BE2C (cell line): ENCODE data around the gene MSS51.

Experiments
- DNase-seq: peaks from one replicate; pipeline ENCODE4 v3.0.0-alpha.2; 2020
- H3K27me3 ChIP-seq: fragments of 250-450 bp; sonication (Bioruptor Pico); 2 replicates; pipeline ENCODE4 v1.5.1; 2020; ENCODE audit warnings: mild to moderate bottlenecking
- H3K36me3 ChIP-seq: fragments of 250-450 bp; sonication (Bioruptor Pico); 2 replicates; pipeline ENCODE4 v1.5.1; 2020; ENCODE audit warnings: mild to moderate bottlenecking
- H3K4me1 ChIP-seq: fragments of 250-450 bp; sonication (Bioruptor Pico); 2 replicates; pipeline ENCODE4 v1.5.1; 2020
- H3K4me3 ChIP-seq: 2 replicates; pipeline ENCODE4 v1.5.1; 2011; ENCODE audit warnings: low read depth, low read length
- H3K9me3 ChIP-seq: fragments of 250-450 bp; sonication (Bioruptor Pico); 2 replicates; pipeline ENCODE4 v1.5.1; 2020
- TF ChIP-seq, protein P1 (sequence below): IDR thresholded peaks from 2 replicates; pipeline ENCODE4 v1.5.1; 2012; ENCODE audit warnings: mild to moderate bottlenecking, low read depth, low read length

MSS51 gene

DNA sequence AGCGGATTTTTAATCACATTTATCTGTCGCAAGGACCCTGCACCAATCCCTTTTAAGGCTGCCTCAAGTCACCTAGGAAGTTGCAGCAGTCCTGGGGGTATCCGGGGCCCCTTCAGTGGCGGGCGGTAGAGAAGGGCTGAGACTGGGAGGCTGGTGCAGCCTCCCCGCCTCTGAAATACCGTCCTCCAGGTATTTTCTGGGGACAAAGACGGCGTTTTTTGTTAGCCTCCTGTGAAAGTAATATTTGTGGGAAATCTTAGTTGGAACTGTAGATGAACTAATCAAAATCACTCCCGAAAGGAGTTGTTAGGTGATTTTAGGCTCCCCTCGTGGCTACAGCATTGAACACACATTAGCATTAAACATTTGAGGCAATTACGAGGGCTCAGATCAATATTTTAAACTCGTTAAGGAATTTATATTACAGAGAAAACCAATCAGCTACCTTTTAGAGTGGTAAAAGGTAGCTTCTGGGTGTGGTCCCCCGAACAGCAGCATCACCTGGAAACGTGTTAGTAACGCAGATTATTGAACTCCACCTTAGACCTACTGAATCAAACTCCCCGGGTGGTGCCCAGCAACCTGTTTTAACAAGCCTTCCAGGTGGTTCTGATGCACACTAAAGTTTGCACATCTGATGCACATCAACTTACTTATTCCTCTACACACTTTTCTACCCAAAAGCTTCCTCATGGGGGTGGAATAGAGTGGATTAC, 19.0 kb downstream of the MSS51 start:
- Histone ChIP-seq H3K4me3 (peak overlapping the region; percentile 95), H3K9me3 (no peaks in the 10 kb centered on the region), H3K36me3 (no peaks in the 10 kb centered on the region), H3K4me1 (no peaks in the 10 kb centered on the region; the same call in 1 of the 2 replicates), H3K27me3 (no peaks in the 10 kb centered on the region)
- TF ChIP-seq, protein P1, sequence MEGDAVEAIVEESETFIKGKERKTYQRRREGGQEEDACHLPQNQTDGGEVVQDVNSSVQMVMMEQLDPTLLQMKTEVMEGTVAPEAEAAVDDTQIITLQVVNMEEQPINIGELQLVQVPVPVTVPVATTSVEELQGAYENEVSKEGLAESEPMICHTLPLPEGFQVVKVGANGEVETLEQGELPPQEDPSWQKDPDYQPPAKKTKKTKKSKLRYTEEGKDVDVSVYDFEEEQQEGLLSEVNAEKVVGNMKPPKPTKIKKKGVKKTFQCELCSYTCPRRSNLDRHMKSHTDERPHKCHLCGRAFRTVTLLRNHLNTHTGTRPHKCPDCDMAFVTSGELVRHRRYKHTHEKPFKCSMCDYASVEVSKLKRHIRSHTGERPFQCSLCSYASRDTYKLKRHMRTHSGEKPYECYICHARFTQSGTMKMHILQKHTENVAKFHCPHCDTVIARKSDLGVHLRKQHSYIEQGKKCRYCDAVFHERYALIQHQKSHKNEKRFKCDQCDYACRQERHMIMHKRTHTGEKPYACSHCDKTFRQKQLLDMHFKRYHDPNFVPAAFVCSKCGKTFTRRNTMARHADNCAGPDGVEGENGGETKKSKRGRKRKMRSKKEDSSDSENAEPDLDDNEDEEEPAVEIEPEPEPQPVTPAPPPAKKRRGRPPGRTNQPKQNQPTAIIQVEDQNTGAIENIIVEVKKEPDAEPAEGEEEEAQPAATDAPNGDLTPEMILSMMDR, result no peak
- no peak for DNase-seq

DNA sequence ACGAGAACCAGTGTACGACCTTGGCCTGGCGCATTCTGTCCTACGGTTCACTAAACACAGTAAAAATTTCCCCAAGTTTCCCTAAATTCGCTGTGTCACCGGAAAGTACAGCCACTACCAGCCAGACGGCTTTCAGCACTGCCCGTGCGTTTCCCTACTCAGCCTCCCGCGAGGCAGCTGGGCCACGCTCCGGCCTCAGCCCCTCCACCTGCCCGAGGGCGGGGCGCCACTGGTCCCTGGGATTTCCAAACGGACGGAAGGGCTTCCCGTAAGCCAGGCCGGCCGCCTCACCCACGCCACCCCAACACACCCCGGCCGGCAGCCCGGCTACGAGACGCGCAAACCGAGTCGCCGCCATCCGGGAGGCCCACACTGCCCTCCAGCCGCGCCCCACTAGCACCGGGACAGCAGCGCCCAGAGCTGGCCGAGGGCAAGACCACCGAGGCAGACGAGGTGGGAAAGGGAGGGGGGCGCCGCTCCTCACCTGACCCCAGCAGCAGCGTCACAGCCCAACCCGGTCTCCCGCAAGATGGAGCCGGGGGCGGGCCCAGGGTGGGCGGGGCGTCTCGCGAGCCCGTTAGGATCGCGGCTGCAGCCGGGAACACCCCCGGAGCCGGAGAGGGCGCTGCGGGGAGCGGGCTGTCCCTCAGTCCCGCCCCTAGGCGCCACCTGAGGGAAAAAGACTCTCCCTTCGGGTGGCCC, 19.7 kb downstream of the MSS51 start, which contains the start of gene ANXA7:
TSS of gene ANXA7 (minus strand) at position 531 of the 702 bp plus-strand sequence. CDS start 13,202 bp downstream, outside the sequence.
- Histone ChIP-seq H3K9me3 (no peaks in the 10 kb centered on the region), H3K27me3 (no peaks in the 10 kb centered on the region), H3K4me1 (no peaks in the 10 kb centered on the region; the same call in 1 of the 2 replicates), H3K4me3 (peak within 1 kb of the TSS; percentile 95), H3K36me3 (no peaks in the 10 kb centered on the region)
- TF ChIP-seq, protein P1, result no peak
- DNase-seq, result peak; percentile 96

DNA sequence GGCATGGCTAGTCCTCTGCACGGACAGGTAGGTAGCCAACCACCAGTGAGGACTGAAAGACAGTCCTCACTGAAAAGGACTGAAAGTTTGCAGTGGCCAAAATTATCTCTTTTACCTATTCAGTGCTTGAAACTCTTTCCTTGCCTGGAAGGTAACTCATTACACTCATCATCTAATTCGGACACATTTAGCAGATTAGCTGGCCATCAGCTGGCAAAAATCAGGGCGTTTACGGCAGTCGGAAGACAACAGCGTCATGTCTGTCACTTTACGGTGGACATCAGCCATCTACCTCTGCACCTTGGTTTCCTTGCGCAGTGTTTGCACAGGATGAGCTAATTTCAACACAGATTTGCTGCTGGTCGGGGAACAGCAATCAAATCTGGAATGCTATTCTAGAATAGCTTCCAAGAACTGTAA, 20.2 kb downstream of the MSS51 start:
- peak; percentile 22 for DNase-seq
- TF ChIP-seq, protein P1, result no peak
- H3K4me3 ChIP-seq, result peak overlapping the region; percentile 95
- H3K36me3 ChIP-seq, result no peaks in the 10 kb centered on the region
- no peaks in the 10 kb centered on the region; the same call in 1 of the 2 replicates for H3K4me1 ChIP-seq
- H3K9me3 ChIP-seq, result no peaks in the 10 kb centered on the region
- no peaks in the 10 kb centered on the region for H3K27me3 ChIP-seq

DNA sequence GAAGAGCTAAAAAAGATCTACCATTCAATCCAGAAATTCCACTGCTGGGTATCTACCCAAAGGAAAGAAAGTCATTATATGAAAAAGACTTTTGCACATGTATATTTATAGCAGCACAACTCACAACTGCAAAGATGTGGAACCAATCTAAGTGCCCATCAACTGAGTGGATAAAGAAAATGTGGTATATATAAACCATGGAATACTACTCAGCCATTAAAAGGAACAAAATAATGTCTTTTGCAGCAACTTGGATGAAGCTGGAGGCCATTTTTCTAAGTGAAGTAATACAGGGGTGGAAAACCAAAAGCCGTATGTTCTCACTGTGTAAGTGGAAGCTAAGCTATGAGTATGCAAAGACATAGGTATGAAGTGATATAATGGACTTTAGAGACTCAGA, 22.5 kb downstream of the MSS51 start:
- Histone ChIP-seq H3K4me3 (no peak overlapping the region), H3K27me3 (no peaks in the 10 kb centered on the region), H3K4me1 (no peaks in the 10 kb centered on the region; the same call in 1 of the 2 replicates), H3K36me3 (no peaks in the 10 kb centered on the region), H3K9me3 (no peaks in the 10 kb centered on the region)
- no peak for DNase-seq
- TF ChIP-seq, protein P1, result no peak

GRCh38 chr10:73408978-73409521, 24.3 kb downstream of the MSS51 start:
- Histone ChIP-seq H3K9me3 (no peaks in the 10 kb centered on the region), H3K36me3 (no peaks in the 10 kb centered on the region), H3K4me3 (no peak overlapping the region), H3K4me1 (no peaks in the 10 kb centered on the region; the same call in 1 of the 2 replicates), H3K27me3 (no peaks in the 10 kb centered on the region)
- TF ChIP-seq, protein P1, result no peak
- no peak for DNase-seq
